T-helper 17 cell (primary cell): ENCODE measurements around the gene EPHA7. TPM values are rescaled to one million over a fixed set of nuclear protein-coding genes. Genes with fewer than 3 reads are reported as not detected.

Source experiments
- ATAC-seq: fragments of 150-1000 bp; cut with Tn5 transposase; 2 replicates; pipeline ENCODE4 v1.10.0; 2021; ENCODE audit warnings: mild to moderate bottlenecking, moderate library complexity
- DNase-seq, 3 donors: peaks; one replicate each; pipeline versions ENCODE4 v3.0.0 to v3.0.0-alpha.2; 2020 to 2021
- H3K9me3 ChIP-seq: one replicate; pipeline ENCODE4 v1.7.0; 2013; ENCODE audit warnings: low read length, mild to moderate bottlenecking; ENCODE audit not compliant: control insufficient read depth, poor library complexity, severe bottlenecking
- H3K27ac Mint-ChIP-seq: one replicate; pipeline ENCODE4 v1.8.0; 2022; ENCODE audit warnings: mild to moderate bottlenecking, moderate library complexity, mixed read lengths
- H3K27me3 Mint-ChIP-seq: one replicate; pipeline ENCODE4 v1.8.0; 2022; ENCODE audit warnings: mixed read lengths
- H3K36me3 Mint-ChIP-seq: one replicate; pipeline ENCODE4 v1.8.0; 2022; ENCODE audit warnings: low read depth, mixed read lengths
- H3K4me1 Mint-ChIP-seq: one replicate; pipeline ENCODE4 v1.8.0; 2022; ENCODE audit warnings: mild to moderate bottlenecking, mixed read lengths
- H3K4me3 Mint-ChIP-seq: one replicate; pipeline ENCODE4 v1.8.0; 2022; ENCODE audit warnings: mild to moderate bottlenecking, moderate library complexity, mixed read lengths
- total RNA-seq, 4 donors: library from RNA in 2 of 4; stranded (reverse) in 2 of 4; gene quantifications; one replicate each; pipeline ENCODE4 v1.2.3 and lab custom pipeline; 2022 to 2026

Gene EPHA7
- total RNA-seq, 2 donors from 2014 or later: not detected

DNA sequence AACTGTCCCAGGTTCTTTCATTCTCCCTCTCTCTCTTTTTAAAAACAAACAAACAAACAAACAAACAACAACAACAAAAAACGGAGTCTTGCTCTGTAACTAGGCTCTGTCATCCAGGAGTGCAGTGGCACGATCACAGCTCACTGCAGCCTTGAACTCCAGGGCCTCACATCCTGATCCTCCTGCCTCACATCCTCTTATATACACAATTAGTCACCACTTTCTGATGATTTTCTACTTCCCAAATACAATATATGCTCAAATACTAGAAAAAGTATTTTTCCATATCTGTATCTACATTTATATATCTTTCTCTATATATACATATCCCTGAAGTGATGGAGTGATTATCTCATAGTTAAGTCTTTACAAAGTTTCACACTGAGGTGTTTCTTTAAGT, 170.7 kb downstream of the EPHA7 start:
- H3K9me3 ChIP-seq: no peaks in the 10 kb centered on the region
- DNase-seq (no peak), ATAC-seq (no peak)
- no peaks in the 10 kb centered on the region for H3K4me1 Mint-ChIP-seq
- no peak overlapping the region for H3K4me3 Mint-ChIP-seq
- H3K36me3 Mint-ChIP-seq: no peaks in the 10 kb centered on the region
- H3K27me3 Mint-ChIP-seq: no peaks in the 10 kb centered on the region
- no peak overlapping the region for H3K27ac Mint-ChIP-seq

DNA sequence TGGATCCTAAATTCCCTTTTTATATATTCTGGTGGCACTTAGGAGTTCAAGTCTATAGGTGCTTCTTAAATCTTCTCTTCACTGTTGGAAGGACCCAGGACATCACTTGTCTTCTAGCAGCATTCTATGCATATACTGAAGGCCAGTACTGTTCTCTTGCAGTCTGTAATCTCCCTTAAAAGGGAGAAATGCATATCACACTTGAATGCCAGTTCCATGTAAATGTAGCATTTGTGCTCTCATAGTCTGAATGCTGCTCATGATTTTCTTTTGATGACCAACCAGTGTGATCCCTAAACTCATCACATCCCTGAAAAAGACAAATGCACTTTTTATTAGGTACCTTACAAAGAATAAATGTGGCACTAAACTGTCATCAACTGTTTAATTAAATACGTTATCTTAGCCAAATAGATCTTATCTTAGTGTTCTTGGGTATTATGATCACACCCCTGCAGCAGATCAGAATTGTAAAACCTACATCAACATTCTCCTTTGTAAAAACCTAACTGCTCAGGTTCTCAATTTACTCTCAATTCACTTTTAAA, 176.1 kb downstream of the EPHA7 start:
- no peaks in the 10 kb centered on the region for H3K9me3 ChIP-seq
- Mint-ChIP-seq H3K4me1 (no peaks in the 10 kb centered on the region), H3K36me3 (no peaks in the 10 kb centered on the region), H3K27ac (no peak overlapping the region), H3K27me3 (no peaks in the 10 kb centered on the region), H3K4me3 (no peak overlapping the region)
- DNase-seq (no peak), ATAC-seq (no peak)

DNA sequence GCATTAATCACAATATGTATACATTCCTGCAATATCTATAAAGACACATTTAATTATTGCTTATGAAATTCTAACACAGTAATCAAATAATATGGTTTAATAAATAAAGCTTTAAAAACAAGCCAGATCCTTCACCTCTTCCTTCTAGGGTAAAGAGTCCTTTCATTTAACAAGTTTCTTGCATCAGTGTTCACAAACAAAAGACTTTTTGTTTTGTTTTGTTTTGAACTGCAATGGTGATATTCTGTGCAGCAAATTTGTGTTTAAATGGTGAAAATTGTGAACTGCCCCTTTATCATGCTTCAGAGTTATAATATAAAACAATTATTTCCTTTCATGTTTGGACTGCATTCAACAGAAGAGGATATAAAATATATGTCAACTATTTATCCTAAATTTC, 177.3 kb downstream of the EPHA7 start:
- no peak for ATAC-seq

DNA sequence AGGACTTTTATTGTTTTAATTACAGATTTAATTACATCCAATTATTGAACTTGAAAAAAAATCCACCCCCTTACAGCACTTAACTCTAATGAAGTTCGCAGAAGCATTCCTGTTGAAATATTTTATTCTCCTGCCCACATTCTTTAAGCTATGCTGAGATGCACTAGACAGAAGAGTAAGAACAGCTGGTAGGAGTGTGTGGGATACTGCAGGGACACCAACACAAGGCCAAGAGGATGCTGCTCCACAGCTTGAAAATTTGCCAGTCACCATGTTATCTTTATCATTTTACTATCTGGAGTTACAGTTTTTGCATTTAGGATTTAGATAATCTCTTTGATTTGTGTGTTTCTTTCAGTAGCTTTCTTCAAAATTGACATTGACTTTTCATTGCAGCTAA, 180.7 kb downstream of the EPHA7 start:
- H3K4me3 Mint-ChIP-seq: no peak overlapping the region
- no peaks in the 10 kb centered on the region for H3K27me3 Mint-ChIP-seq
- no peak for ATAC-seq
- no peaks in the 10 kb centered on the region for H3K9me3 ChIP-seq
- no peaks in the 10 kb centered on the region for H3K36me3 Mint-ChIP-seq
- no peaks in the 10 kb centered on the region for H3K4me1 Mint-ChIP-seq
- no peak overlapping the region for H3K27ac Mint-ChIP-seq
- no peak for DNase-seq

More for the DNA sequence above, 177.3 kb downstream of the EPHA7 start:
- no peak overlapping the region for H3K27ac Mint-ChIP-seq
- no peaks in the 10 kb centered on the region for H3K4me1 Mint-ChIP-seq
- no peak overlapping the region for H3K4me3 Mint-ChIP-seq
- no peak for DNase-seq
- H3K9me3 ChIP-seq: no peaks in the 10 kb centered on the region
- H3K27me3 Mint-ChIP-seq: no peaks in the 10 kb centered on the region
- H3K36me3 Mint-ChIP-seq: no peaks in the 10 kb centered on the region

DNA sequence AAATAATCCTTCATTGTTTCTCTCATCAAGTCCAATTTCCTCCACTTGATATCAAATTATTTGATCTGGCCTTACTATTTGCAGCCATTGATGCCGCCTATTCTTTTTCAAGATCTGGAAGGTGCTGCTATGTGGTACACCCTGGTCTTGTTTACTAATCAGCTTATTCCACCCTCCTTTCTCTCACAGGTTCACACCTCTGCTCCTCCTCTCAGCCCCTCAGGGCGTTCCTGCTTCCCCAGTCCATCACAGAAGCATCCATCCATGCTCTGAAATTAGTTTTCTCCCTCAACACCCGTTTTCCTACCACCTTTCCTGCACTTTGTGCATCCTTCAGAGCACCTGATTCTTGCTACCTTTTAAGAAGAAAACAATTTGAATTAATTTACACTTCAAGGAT, 183.6 kb downstream of the EPHA7 start:
- DNase-seq (no peak), ATAC-seq (no peak)
- H3K27ac Mint-ChIP-seq: no peak overlapping the region
- H3K4me3 Mint-ChIP-seq: no peak overlapping the region
- no peaks in the 10 kb centered on the region for H3K9me3 ChIP-seq
- no peaks in the 10 kb centered on the region for H3K27me3 Mint-ChIP-seq
- H3K4me1 Mint-ChIP-seq: no peaks in the 10 kb centered on the region
- H3K36me3 Mint-ChIP-seq: no peaks in the 10 kb centered on the region

DNA sequence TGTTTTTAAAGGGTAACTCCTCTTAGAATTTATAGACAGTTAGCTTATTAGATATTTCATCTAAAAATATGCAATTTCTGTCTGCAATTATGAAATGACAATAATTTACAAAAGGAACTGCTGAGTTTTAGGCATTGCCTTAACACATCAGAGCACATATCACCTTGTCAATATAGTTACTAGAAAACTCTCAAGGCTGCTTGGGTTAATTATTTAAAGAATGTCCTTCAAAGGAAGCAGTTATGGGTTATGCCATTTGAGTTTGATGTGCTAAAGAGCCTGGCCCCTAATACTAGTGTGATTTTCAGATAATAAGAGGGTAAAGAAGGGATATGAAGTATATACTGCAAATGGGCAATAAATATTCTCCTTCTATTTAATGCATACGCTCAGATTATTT, 192.5 kb downstream of the EPHA7 start:
- ATAC-seq: no peak
- no peaks in the 10 kb centered on the region for H3K9me3 ChIP-seq
- no peak for DNase-seq
- no peaks in the 10 kb centered on the region for H3K36me3 Mint-ChIP-seq
- H3K4me3 Mint-ChIP-seq: no peak overlapping the region
- H3K27ac Mint-ChIP-seq: no peak overlapping the region
- no peaks in the 10 kb centered on the region for H3K4me1 Mint-ChIP-seq
- H3K27me3 Mint-ChIP-seq: no peaks in the 10 kb centered on the region

DNA sequence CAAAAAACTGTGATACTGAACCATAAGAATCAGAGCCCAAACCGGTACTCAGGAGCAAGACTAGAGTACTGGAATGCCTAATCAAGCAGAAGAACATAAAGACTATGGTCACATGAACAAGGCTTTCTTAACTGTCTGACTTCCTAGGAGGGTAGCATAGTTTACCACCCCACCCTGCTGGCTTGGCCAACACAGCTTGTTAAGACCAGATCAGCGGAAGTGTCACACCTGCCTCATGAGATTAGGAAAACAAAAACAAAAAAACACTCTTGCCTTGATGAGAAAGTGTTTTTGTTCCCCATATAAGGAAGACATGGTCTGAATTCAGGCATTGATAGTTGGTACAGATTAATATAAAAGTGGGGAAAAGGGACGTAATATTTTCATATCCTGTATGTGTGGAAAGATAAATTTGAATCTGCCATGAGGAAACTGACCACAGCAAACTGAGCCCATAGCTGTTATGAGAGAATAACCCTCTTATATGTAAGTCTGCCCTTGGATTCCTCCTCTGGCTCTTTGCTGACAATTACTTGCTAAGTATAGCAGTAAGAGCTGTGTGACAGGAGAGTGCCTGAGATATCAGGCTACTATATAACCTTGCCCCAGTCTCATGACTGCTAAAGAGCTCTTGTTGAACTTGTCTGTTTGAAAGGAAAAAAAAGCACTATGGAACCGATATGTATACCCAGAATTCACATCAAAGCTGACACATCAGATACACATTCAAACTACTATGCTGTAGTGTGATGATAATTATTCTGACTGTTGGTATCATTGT, 197.1 kb downstream of the EPHA7 start:
- H3K9me3 ChIP-seq: no peaks in the 10 kb centered on the region
- no peaks in the 10 kb centered on the region for H3K36me3 Mint-ChIP-seq
- no peak overlapping the region for H3K4me3 Mint-ChIP-seq
- H3K27me3 Mint-ChIP-seq: no peaks in the 10 kb centered on the region
- H3K4me1 Mint-ChIP-seq: no peaks in the 10 kb centered on the region
- ATAC-seq (no peak), DNase-seq (no peak)
- no peak overlapping the region for H3K27ac Mint-ChIP-seq

DNA sequence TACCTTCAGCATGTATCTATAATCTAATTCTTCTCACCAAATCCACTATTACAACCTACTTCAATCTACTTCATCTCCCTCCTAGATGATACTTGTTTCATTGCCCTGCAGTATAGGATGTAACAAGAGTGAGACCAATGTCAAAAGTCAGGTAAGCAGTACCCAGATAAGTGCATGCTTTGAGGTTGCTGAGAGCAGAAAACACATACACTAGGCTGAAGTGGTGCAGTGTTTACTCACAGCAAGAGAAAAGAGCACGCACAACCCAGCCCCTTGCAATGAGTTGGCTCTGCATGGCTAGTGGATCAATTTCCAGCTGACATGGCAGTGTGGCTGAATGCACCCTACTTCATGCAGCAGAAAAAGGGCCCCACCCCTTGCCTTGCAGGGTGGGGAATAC, 199.9 kb downstream of the EPHA7 start:
- Mint-ChIP-seq H3K27me3 (no peaks in the 10 kb centered on the region), H3K36me3 (no peaks in the 10 kb centered on the region), H3K4me1 (no peaks in the 10 kb centered on the region), H3K4me3 (no peak overlapping the region), H3K27ac (no peak overlapping the region)
- ATAC-seq (no peak), DNase-seq (no peak)
- no peaks in the 10 kb centered on the region for H3K9me3 ChIP-seq

DNA sequence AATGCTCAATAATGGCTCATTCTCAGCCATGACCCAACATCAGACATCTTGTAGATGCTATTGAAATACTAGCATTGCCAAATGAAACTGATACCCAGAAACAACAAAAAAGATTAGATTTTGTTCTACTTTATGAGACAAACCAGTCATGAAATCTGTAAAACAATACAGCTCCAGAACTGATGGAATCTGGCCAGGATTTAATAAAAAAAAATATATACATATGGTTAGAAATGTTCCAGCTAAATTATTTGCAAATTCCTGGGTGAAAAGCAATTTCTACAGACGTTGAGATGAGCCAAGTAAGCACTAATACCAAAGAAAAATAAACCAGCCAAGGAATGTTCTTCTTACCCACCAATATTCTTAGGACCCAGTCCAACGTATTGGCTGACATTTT, 201.3 kb downstream of the EPHA7 start:
- H3K27me3 Mint-ChIP-seq: no peaks in the 10 kb centered on the region
- no peak for ATAC-seq
- H3K36me3 Mint-ChIP-seq: no peaks in the 10 kb centered on the region
- no peaks in the 10 kb centered on the region for H3K4me1 Mint-ChIP-seq
- H3K9me3 ChIP-seq: no peaks in the 10 kb centered on the region
- no peak overlapping the region for H3K27ac Mint-ChIP-seq
- no peak overlapping the region for H3K4me3 Mint-ChIP-seq
- no peak for DNase-seq

DNA sequence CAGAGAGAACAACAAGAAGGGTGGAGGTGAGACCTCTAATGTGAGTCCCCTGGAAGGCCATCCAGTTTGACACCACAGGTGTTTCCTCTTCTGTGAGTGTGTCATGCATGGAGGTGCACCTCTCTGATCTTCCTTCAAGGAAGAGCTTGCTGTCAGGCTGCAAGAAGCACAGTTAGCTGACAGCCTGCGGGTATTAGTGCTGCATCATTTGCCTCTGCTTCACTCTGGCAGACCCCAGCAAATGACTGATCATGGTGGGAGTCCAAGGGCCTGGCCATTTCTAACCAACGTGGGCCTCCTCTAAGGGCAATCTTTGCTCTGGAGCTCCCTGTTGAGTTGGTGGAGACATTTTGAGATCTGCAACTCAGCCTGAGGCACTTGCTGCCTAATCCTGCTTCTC, 206.3 kb downstream of the EPHA7 start:
- Mint-ChIP-seq H3K27me3 (no peaks in the 10 kb centered on the region), H3K4me1 (no peaks in the 10 kb centered on the region), H3K36me3 (no peaks in the 10 kb centered on the region), H3K27ac (no peak overlapping the region), H3K4me3 (no peak overlapping the region)
- no peaks in the 10 kb centered on the region for H3K9me3 ChIP-seq
- ATAC-seq: no peak
- DNase-seq: no peak

DNA sequence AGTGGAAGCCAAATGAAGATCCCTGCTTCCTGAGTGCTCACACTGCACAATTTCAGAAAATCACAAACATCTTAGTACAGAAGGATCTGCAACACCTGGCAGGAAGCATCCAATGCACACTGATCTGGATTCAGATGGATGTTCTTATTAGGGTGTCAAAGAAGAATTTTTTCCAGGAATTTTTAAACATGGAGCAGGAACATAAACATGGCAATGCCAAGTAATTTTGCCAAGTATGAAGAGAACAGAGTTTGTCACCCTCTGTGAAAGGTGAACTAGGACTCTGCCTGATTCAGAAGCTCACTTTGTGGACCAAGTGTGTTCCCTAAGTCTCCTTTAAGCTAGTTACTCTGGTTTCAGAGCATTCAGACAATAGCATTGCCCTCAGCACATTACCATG, 208.5 kb downstream of the EPHA7 start:
- no peaks in the 10 kb centered on the region for H3K36me3 Mint-ChIP-seq
- H3K4me3 Mint-ChIP-seq: no peak overlapping the region
- no peaks in the 10 kb centered on the region for H3K27me3 Mint-ChIP-seq
- ATAC-seq: no peak
- no peaks in the 10 kb centered on the region for H3K9me3 ChIP-seq
- DNase-seq: no peak
- H3K27ac Mint-ChIP-seq: no peak overlapping the region
- no peaks in the 10 kb centered on the region for H3K4me1 Mint-ChIP-seq

DNA sequence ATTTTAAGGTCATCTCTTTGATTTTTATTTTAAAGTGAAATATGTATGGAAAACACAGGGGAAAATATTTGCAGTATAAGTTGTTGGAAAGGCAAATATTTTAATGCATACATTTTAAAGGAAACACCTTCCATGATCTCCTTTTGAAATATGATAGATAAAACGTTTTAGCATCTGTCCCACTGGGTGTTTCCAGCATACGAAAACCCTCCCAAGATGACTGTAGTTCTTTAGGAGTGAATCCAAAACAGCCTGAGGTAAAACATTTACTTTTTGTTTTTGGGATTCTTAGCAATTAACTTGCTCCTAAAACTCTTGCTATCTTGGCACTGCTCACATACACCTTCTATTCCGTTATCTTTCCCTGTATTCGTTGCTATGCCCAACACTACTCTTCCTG, 210.0 kb downstream of the EPHA7 start:
- no peaks in the 10 kb centered on the region for H3K4me1 Mint-ChIP-seq
- no peaks in the 10 kb centered on the region for H3K36me3 Mint-ChIP-seq
- H3K27ac Mint-ChIP-seq: no peak overlapping the region
- H3K4me3 Mint-ChIP-seq: no peak overlapping the region
- no peaks in the 10 kb centered on the region for H3K27me3 Mint-ChIP-seq
- no peak for DNase-seq
- ATAC-seq: no peak
- H3K9me3 ChIP-seq: no peaks in the 10 kb centered on the region

DNA sequence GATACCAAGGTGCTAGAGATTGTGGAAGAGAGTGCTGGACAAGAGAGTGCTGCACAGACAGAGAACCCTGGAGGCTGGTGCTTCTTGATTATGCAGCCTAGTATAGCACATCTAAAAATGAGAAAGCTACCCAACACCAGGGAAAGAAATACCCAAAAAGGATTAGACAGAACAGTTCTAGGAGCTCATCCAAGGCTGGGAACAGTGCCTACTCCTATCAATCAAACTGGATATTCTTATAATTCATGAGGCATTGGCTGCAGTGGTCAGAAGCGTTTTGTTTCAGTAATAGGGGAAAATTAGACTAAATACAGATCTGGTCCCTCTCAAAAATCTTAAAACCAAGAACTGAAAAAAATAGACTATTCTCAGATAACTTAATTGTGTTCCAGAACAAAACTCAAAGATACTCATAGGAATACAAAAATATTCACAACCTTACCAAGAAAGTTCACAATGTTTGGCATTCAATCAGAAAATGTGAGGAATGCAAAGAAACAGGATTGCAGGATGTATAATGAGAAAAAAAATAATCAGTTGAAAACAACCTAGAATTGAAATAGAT, 222.9 kb downstream of the EPHA7 start:
- Mint-ChIP-seq H3K27me3 (no peaks in the 10 kb centered on the region), H3K36me3 (no peaks in the 10 kb centered on the region), H3K4me1 (no peaks in the 10 kb centered on the region), H3K4me3 (no peak overlapping the region), H3K27ac (no peak overlapping the region)
- no peak for DNase-seq
- ATAC-seq: no peak
- no peaks in the 10 kb centered on the region for H3K9me3 ChIP-seq

DNA sequence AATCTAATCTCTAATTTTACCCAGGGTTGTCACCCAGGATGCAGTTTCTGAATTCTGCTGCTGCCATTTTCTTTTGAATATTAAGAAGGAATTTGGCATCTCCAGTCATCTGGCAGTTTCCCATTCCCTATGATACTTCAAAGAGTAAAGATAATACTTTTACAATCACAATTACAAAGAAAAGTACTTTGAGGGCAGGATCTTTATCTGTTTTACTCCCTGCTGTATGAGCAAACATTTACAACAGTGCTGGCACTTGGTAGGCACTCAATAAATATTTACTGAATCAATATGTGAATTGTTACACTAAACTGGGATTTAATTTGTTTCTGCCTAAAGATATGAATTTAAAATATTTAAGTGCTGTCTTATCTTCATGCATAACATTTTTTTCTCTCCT, 224.9 kb downstream of the EPHA7 start:
- Mint-ChIP-seq H3K36me3 (no peaks in the 10 kb centered on the region), H3K4me3 (no peak overlapping the region), H3K4me1 (no peaks in the 10 kb centered on the region), H3K27ac (no peak overlapping the region), H3K27me3 (no peaks in the 10 kb centered on the region)
- H3K9me3 ChIP-seq: no peaks in the 10 kb centered on the region
- no peak for DNase-seq
- ATAC-seq: no peak
